Stimulated activated CD8-positive, alpha-beta memory T cell treated with anti-CD3 and anti-CD28 coated beads, Interleukin-15, amount 100 ng/mL, for 48 hours (primary cell): ENCODE data around the gene VEPH1.

ENCODE experiments used
- DNase-seq, 2 donors: peaks; one replicate each; pipeline ENCODE4 v3.0.0-alpha.2; 2020; ENCODE audit warnings: low read depth in 2 of 2

Gene VEPH1

DNA sequence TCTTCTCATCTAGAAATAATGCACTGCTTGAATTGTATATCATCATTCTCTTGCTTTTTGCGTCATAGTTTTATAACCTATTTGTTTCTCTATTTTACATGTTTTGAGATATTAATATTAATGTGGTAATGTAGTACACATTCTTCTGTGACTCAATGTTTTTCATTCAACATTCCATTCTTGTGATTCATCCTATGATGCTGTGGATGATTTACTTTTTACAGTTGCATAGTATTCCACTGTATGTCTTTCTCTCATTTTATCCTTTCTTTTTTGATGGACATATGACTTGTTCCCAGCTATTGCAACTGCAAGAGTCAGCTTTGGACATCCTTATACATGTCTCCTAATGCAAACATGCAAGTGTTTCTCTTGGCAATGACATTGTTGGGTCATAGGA is 20.6 kb upstream of the VEPH1 start:
- no peak for DNase-seq

DNA sequence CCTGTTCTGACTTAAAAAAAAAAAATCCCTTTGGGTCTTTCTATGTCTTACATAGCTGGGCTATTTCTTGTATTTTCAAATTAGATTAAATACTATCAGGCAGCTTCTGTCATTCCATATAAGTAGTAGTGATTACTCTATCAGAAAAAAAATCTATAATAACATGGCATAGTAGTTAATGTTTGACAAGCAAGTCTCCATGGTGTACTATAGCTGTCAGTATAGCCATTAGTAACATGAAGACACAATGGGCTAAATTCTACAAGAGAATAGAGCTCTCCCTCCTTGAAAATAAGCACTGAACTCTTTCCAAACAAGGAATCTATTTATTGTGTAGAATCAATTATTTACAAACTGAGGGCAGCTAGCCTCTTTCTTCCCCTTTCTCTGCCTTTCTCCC is 19.4 kb upstream of the VEPH1 start:
- no peak for DNase-seq

DNA sequence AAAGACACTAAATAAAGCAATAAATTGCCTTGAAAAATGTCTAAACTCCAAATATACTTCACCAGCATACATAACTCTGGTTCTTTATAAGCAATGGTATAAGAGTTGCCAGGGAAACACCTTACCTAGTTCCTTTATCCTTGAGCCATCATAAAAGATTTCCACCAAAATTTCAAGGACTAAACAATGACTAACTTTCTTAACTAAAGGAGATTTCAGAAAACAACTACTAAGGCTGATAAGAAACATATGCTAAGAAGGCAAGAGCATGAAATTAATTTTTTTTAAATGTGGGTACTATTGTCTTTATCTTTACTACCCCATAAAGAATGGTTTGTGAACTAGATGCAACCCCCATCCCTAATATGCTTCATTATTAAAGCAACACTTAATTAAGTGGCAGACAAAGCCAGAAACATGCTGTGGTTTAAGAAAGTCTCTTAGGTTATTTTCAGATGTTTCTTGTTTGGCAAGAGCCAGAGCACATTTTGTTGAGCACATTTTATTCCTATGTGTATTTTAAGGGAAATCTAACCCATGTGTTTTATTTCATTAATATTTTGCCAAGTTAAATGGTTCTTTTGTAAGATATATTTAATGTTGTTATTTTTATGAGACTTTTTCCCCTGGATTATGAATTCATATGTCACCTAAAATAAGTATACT is 17.4 kb upstream of the VEPH1 start:
- DNase-seq, result no peak

DNA sequence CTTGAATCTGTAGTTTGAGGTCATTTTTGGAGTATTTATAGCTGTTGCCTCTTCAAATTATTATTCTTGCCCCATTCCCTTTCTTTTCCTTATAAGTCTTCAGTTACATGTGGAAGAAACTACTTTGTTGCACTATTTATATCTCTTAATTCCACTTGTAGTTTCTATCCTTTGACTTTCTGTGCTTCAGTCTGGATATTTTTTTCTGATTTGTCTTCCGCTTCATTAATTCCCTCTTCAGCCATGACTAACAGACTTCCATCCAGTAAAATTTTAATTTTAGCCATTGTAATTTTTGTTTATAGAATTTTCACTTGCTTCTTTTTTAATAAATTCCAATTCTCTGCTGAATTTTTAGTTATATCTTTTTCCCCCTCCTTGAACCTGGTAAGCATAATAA is 15.7 kb upstream of the VEPH1 start:
- no peak for DNase-seq

DNA sequence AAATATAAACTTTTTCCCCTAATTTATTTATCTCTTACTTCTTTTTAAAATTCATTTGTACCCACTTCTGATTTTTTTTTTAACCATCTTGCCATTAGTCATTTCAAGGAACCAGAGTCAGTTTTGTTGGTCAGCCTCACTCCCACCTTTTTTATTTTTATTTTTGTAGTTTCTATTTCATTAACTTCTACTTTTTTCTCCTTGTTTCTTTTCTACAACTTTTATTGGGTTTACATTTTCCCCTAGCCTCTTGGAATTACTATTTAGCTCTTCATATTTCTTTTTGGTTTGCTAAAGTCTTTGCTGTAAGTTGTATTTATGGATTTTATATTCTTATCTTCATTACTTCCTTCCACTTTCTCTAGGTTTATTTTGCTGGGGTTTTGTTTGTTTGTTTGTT is 13.7 kb upstream of the VEPH1 start:
- no peak for DNase-seq

DNA sequence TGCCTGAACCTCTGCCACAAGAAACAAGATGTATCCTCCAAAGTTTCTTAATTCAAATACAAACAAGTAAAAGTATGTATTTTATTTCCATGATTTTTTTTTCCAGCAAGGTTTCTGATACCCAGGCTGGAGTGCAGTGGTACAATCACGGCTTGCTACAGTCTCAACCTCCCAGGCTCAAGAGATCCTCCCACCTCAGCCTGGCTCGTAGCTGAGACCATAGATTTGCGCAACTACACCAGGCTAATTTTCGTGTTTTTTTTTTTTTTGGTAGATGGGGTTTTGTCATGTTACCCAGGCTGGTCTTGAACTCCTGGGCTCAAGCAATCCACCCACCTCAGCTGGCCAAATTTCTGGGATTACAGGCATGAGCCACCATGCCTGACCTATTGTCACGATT is 12.2 kb upstream of the VEPH1 start:
- DNase-seq, result no peak

DNA sequence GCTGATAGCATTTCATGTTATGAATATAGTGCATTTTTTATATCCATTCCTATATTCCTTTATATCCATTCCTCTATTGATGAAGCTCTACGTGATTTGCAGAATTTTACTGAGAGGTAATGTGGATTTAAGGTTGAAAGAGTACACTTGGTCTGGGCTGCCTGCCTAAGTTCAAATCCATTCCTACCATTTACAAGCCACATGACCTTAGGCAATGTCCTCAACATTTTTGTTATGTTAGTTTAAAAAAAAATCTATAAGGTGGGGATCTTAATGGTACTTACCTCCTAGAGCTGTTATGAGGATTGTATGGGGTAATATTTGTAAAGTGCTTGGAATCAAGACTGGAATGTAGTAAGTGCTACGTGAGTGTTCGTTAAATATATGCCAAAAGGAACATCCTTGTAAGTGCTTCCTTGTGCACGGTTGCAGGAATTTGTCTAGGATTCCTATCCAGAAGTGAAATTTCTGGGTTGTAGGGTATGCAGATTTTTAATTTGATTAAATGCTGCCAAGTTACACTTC is 11.2 kb upstream of the VEPH1 start:
- no peak for DNase-seq

DNA sequence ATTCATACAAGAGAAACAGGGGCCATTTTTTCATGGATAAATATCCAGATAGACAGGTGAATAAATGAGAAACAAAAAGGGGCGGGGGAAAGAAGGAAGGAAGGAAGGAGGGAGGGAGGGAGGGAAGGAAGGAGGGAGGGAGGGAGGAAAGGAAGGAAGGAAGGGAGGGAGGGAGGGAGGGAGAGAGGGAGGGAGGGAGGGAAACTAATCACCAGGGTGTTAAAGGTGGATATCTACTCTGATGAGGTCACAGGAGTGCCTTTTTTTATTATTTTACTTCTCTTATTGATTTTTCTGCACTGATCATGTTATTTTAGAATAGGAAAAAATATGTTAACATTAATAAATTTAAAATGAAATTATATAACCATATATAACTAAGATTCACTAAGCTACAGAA is 10.4 kb upstream of the VEPH1 start:
- no peak for DNase-seq

DNA sequence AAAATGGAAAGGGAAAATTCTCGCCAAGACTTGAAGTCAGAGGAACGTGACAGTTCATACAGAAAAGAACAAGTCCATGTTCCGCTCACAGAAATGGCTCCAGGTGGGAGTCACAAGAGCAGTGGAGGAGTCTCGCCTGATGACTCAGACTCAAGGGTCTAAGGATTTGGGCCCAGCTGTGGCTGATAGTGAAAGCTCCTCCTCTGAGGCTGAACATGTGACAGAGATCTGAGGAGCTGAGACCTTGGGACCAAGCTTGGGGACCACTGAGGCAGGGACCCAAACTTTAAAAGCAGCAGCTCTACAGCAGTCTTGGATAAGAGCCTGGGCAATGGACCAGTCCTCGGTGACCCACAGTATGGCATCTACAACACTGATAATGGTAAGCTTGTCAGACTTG is 9.3 kb upstream of the VEPH1 start:
- DNase-seq, result no peak

DNA sequence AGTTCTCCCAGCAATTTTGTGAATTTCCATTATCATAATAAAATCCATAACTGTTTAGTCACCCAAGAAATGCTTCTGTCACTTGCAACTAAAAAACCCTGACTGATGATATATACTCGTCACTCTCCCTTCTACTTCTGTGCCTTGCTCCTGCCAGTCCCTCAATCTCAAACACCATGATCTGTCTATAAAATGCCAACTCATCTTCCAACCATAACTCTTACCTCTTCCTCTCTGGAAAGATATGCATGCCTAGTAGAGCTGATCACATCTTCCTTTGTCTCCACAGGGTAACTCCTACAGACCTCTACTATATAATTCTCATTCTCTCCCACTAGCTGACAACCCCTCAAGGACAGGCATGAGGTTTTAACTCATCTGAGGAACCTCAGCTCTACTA is 5.2 kb upstream of the VEPH1 start:
- DNase-seq, result no peak

DNA sequence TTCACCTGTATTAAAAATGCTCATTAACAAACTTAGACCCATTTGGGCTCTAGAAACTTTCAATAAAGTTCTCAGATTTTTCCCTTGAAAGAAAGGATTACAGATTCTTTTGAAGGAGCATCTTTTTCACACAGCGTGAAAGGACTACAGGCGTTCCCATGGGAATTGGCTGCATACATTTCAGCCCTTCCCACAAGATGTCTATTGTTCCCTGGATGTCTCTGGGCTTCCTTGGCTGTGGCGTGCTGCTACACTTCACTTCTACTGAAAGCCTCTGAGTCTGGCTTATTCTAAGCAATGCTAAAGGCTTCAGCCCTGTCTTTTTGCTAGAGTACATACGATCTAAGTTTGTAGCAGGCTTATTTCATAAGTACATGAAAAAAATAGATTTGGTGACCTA is 1.4 kb downstream of the VEPH1 start:
- DNase-seq, result no peak

DNA sequence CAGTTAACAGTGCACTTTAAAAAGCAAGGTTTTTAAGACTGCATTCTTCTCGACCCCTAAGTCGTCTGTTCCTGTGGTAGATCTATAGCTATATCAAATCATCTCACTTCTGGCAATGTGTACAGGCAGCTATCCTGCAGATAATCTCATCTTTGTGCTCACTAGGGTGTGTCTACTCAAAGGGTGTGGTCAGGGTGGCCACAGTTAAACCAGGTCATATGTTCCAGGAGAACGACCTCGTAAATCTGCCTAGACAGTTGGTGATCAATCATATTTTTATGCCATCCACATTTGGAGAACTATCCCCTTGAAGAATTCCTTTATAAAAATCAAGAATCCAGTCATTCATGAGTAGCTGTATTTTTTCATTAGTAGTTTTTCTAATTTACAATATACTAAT is 3.0 kb downstream of the VEPH1 start:
- no peak for DNase-seq

DNA sequence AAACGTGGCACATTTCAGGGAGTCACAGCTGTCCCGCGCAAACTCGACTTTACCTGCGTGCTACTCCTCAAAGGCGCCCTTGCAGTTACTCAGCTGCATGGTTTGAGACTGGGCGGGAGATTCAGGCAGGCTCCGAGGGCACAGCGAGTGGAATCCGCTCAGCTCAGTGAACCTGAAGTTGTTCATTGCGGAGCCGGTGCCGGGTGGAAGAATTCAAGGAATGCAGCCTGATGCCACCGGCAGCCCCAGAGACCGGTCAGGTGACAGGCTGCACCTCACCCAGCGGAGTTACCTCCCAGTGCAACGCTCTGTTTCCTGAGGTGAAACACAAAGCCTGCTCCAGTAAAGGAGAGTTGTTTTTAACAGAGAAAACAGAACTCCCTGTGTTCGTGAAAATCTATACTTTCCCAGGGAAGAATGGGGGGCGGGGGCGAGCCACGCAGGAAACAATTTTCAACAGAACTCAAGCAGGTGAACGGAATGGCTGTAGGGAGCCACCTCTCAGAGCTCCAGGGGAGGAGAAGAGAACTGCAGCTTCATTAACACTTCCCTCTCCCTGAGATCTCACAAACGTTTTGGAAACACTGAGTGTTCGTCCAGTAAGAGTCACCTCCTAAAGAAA is 3.8 kb downstream of the VEPH1 start:
- no peak for DNase-seq

DNA sequence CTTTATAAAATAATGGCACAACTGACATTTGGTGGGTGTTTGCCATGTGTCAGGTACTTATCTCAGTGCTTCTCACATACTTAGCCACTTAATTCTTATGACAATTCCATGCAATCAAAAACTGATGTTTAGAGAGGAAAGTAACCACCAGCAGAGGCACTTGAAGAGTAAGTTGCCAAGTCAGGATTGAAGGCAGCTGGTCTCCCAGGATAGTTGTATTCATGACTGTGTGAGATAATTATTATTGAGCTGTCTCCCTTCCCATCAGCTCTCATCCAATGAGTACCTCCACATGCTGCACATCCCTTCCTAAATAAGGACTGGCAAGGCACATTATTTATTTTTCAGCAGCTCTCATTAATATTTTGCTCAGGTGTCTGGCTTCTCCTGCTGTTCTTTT is 4.8 kb downstream of the VEPH1 start:
- no peak for DNase-seq

DNA sequence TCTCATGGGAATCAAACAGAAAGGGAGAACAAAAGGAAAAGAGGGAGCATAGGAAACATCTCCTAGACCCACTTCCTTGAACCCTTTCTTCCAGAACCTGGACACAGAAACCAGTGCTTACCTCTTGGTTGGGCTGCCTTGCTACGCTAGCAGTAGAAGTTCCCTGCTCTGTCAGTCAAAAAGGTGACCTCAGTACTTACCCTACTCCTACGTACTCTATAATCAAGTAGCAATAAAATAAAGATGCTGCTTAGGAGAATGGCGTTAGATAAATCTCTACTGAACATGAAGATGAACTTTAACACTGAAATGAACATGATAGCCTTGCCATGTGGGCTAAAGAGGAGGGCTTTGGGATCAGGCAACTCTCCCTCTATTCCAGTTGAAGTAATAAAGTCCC is 7.4 kb downstream of the VEPH1 start:
- no peak for DNase-seq

DNA sequence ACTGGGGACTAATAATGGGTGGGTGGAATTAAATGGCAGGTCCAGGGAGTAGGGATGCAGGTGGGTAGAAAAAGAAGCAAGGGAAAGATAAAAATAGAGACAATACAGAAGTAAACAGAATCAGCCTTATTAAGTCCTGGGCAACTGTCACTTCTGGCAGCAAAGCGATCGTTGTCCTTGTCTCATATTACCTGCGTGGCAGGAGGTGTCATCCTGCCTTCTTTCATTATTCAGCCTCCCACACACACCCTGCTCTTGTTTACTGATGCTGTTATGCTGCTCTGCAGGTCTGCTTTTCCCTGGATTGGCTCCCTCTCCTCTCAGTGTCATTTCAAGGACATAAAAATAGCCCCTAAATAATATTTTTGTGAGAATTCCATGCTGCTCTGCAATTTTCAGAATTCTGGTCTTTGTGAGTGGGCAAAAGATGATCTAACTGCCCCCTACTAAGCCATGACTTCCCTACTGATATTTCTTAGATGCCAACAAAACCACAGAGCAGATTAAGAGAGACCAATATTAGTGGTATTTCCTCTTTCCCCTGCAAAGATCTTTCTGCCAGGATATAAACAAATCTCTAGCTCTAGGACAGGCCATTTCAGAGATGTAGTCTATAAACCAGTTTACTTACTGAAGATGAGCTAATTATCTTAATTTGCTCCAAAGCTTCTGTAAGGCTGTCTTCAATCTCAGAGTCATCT is 8.5 kb downstream of the VEPH1 start:
- DNase-seq, result no peak

DNA sequence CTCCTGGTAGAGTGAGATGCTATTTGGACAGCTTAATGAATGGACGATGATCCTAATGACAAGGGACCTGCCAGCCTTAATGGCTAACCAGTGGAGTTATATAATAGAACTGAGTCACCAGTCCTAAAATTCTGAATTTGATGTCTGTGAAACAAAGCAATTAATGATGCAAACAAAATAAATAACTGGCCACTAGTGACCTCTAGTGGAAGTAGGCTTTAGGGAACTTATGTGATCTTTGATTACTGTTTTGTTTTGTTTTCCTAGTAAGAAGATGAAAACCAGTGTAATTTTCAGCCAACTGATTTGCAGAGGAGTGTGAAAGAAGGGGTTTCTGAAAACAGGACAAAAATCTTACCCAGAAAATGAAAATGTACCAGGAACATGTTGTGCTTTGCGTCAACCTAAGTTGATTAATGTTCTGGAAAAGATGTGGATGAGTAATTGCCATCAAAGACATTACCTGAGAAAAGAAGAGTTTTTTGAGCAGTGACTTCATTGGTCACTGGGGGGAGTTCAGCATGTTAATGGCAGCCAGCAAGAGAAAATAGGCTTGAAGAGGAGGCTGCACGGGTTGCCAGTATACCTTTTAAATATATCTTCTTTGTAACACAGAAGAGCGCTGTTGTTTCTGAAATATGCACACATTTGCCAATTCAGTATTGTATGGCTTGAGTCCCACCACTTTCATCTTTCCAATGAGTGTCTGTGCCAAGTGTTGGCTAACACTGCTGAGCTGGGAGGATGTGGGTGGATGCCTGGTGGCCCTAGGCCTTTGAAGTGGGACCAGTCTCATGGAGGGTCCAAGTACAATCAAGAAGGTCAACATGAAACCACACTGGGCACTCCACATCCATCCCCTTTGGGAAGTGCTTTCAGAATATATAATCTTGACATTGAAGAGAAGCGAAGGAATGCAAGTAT is 9.3 kb downstream of the VEPH1 start:
- no peak for DNase-seq

DNA sequence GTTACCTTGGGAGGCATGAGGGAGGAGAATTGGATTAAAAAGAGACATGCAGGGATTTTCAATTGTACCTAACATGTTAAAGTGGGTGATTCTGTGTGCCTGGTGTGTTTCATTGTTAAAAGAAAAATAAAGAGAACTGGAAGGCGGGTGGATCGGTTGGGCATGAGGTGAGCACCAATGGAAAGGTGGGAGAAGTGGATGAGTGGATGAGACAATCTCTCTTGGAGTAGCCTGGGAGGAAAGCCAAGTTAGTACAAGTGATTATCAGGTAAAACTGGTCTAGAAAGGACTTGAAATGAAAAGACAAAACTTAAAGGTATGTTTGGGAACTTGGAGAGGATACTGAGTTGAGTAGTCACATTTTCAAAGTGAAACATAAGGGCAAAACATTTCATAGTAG is 12.1 kb downstream of the VEPH1 start:
- no peak for DNase-seq

DNA sequence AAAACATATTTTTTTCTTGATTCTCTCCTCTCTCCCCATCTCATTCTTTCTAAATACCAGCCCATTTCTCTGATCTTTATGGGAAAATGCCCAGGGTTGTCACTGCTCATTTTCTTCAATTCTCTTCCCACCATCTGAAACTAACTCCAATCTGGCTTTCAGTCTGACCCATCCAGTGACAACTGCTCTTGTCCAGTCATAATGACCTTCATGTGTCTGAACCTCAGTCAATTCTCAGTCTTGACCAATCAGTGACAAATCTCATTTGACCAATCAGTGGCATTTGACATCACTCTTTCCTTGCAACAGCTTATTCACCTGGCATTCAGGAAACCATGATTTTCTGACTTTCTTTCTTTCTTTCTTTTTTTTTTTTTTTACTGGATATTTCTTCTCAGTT is 15.1 kb downstream of the VEPH1 start:
- no peak for DNase-seq

DNA sequence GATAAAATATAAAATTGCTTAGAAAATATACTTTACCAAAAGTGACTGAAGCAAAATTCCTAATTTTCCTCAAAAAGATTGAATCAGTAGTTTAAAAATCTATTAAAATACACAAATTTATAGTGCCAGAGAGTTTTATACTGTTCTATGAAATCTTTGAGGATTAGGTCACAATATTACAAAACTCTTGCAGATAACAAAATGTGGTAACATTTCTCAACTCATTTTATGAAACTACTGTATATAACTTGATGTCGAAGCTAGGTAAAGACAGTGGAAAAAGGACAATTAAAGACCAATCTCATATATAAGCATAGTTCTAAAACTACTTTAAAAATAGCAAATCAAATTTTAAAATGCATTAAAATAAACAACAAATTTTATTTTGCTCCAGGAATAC is 15.9 kb downstream of the VEPH1 start:
- DNase-seq, result no peak

DNA sequence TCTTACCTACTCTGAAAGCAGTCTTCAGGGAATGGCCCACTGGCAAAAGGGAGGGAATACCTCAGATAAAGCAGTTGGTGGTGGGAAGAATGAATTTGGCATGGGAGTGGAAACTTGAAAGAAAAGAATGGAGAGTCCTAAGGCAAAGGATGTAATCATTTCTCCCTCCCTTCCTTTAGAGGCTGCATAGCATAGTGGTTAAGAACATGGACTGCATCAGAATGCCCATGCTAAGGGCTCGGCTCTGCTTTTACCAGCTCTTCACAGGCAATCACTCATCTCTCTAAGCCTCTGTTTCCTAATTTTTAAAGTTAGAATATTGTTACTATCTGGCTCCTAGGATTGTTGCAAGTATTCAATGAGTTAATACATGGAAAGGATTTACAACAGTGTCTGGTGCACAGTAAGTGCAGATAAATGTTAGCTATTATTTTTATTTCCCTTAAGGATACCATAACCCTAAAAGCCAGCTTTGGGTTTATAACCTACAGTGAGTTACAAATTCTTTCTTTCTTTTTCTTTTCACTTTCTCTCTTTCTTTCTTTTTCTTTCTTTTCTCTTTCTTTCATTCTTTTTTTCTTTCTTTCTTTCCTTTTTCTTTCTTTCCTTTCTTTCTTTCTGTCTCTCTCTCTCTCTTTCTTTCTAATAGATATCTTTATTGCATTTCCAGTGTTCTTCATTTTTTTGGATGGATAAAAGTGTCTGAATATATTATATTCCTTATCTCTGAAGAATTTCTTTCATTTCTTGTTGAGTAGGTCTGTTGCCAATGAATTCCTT is 23.6 kb downstream of the VEPH1 start:
- DNase-seq, result no peak
